ENCODE data around the gene ITGA1. TPM values are rescaled to one million over a fixed set of nuclear protein-coding genes. Genes with fewer than 3 reads are reported as not detected.

Gene ITGA1
- total RNA-seq, 1 experiment from 2014 or later: 26.4 TPM

DNA sequence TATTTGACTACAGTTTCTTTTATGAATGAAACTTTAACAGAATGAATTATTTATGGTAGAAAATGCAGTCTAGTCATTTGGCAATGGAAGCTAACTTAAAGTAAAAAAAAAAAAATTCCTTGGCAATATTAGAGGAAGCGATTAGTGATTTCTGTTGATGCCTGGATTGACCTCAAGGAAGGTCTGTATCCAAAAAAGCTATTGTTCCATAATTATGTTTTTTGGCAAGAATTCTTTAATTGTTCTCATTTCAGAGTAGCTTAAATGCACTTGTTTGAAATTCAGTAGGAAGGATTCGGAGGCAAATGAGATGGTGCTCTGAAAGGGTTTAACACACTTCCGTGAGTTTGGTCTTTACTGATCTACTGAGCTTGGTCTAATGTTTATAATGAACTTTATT is 61.8 kb downstream of the ITGA1 start:
- no peaks in the 10 kb centered on the region for H3K9me3 ChIP-seq
- H3K36me3 Mint-ChIP-seq (ENCODE audit: insufficient read depth, unreplicated experiment): no peaks in the 10 kb centered on the region
- H3K27me3 ChIP-seq (replicated peaks; ENCODE audit: control insufficient read depth, insufficient read depth, low read length): no peaks in the 10 kb centered on the region
- H3K4me3 Mint-ChIP-seq (ENCODE audit: unreplicated experiment): no peak overlapping the region
- H3K9me3 Mint-ChIP-seq (ENCODE audit: unreplicated experiment): no peaks in the 10 kb centered on the region
- no peak overlapping the region for H3K27ac Mint-ChIP-seq (ENCODE audit: unreplicated experiment)
- H3K36me3 ChIP-seq (ENCODE audit: control insufficient read depth, insufficient read depth, low read length): no peaks in the 10 kb centered on the region
- intact Hi-C loops (cut with micrococcal nuclease; ENCODE audit: unreplicated experiment): no loop called here
- no peak overlapping the region for H3K4me3 ChIP-seq (ENCODE audit: low read depth, low read length)
- no peaks in the 10 kb centered on the region for H3K27me3 Mint-ChIP-seq (ENCODE audit: insufficient read depth, unreplicated experiment)
- BruUV-seq (replicated peaks): no TSS peak
- H3K4me1 ChIP-seq: no peaks in the 10 kb centered on the region
- CTCF ChIA-PET: interaction anchor here (0.5 kb wide), 1 partner anchor 12 kb away, joined by 4 read pairs; no protein-coding TSS in a partner anchor
- no peaks in the 10 kb centered on the region for H3K4me1 Mint-ChIP-seq (ENCODE audit: low read depth, unreplicated experiment)
- TF ChIP-seq, protein P1, sequence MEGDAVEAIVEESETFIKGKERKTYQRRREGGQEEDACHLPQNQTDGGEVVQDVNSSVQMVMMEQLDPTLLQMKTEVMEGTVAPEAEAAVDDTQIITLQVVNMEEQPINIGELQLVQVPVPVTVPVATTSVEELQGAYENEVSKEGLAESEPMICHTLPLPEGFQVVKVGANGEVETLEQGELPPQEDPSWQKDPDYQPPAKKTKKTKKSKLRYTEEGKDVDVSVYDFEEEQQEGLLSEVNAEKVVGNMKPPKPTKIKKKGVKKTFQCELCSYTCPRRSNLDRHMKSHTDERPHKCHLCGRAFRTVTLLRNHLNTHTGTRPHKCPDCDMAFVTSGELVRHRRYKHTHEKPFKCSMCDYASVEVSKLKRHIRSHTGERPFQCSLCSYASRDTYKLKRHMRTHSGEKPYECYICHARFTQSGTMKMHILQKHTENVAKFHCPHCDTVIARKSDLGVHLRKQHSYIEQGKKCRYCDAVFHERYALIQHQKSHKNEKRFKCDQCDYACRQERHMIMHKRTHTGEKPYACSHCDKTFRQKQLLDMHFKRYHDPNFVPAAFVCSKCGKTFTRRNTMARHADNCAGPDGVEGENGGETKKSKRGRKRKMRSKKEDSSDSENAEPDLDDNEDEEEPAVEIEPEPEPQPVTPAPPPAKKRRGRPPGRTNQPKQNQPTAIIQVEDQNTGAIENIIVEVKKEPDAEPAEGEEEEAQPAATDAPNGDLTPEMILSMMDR (IDR thresholded peaks at IDR 0.05; ENCODE audit: insufficient read depth in 1 of 2, low read depth in 1 of 2, low read length in 1 of 2, severe bottlenecking in 1 of 2, unreplicated experiment in 1 of 2): no peak
- DNase-seq: no peak
- POLR2A ChIA-PET: no interaction called here

DNA sequence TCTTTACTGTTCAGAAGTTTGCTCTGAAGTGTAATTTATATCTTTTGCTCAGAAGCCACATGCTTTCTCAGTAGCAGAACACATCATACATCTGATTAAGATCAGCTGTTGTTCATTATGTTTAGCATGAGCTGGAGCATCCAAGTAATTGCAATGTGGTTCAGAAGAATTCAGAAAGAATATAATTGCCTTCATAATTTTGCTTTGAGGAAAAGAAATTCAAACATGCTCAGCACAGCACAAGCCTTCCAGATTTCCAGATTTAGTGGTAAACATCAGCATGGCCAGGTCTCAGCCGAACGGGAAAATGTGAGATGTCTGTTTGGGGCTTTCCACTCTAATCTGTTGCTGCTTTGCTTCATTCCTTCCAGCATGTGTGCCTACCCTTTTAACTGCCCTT is 65.9 kb downstream of the ITGA1 start:
- Mint-ChIP-seq H3K27ac (ENCODE audit: unreplicated experiment) (no peak overlapping the region), H3K4me1 (ENCODE audit: low read depth, unreplicated experiment) (no peaks in the 10 kb centered on the region), H3K27me3 (ENCODE audit: insufficient read depth, unreplicated experiment) (no peaks in the 10 kb centered on the region), H3K36me3 (ENCODE audit: insufficient read depth, unreplicated experiment) (no peaks in the 10 kb centered on the region), H3K4me3 (ENCODE audit: unreplicated experiment) (no peak overlapping the region), H3K9me3 (ENCODE audit: unreplicated experiment) (no peaks in the 10 kb centered on the region)
- TF ChIP-seq, protein P1 (IDR thresholded peaks at IDR 0.05; ENCODE audit: insufficient read depth in 1 of 2, low read depth in 1 of 2, low read length in 1 of 2, severe bottlenecking in 1 of 2, unreplicated experiment in 1 of 2): no peak
- no peak overlapping the region for H3K4me3 ChIP-seq (ENCODE audit: low read depth, low read length)
- BruUV-seq (replicated peaks): no TSS peak
- H3K9me3 ChIP-seq: no peaks in the 10 kb centered on the region
- intact Hi-C loops (cut with micrococcal nuclease; ENCODE audit: unreplicated experiment): no loop called here
- H3K27me3 ChIP-seq (replicated peaks; ENCODE audit: control insufficient read depth, insufficient read depth, low read length): no peaks in the 10 kb centered on the region
- H3K36me3 ChIP-seq (ENCODE audit: control insufficient read depth, insufficient read depth, low read length): no peaks in the 10 kb centered on the region
- ChIA-PET POLR2A (no interaction called here), CTCF (no interaction called here)
- DNase-seq: no peak
- H3K4me1 ChIP-seq: no peaks in the 10 kb centered on the region

DNA sequence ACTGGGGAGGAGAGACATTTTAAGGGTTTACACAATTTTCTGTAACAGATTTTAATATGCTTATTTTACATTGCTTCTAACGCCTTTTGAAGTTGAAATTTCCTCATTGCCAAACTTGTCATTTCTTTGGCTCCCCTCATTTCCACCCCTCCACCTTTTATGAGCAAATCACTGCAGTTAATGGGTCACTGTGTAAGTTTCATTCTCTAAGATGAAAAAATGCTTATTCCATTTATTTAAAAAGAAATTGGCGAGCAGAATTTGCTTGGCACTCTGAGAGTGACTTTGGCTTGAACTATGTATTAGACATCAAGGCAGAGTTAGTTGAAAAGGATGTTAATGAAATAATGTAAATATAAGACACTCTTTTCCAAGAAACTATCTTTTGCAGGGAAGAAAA is 66.6 kb downstream of the ITGA1 start:
- no peaks in the 10 kb centered on the region for H3K36me3 ChIP-seq (ENCODE audit: control insufficient read depth, insufficient read depth, low read length)
- no TSS peak for BruUV-seq (replicated peaks)
- Mint-ChIP-seq H3K27ac (ENCODE audit: unreplicated experiment) (no peak overlapping the region), H3K9me3 (ENCODE audit: unreplicated experiment) (no peaks in the 10 kb centered on the region), H3K4me3 (ENCODE audit: unreplicated experiment) (no peak overlapping the region), H3K4me1 (ENCODE audit: low read depth, unreplicated experiment) (no peaks in the 10 kb centered on the region), H3K27me3 (ENCODE audit: insufficient read depth, unreplicated experiment) (no peaks in the 10 kb centered on the region), H3K36me3 (ENCODE audit: insufficient read depth, unreplicated experiment) (no peaks in the 10 kb centered on the region)
- H3K27me3 ChIP-seq (replicated peaks; ENCODE audit: control insufficient read depth, insufficient read depth, low read length): no peaks in the 10 kb centered on the region
- ChIA-PET POLR2A (no interaction called here), CTCF (no interaction called here)
- no peak for DNase-seq
- TF ChIP-seq, protein P1 (IDR thresholded peaks at IDR 0.05; ENCODE audit: insufficient read depth in 1 of 2, low read depth in 1 of 2, low read length in 1 of 2, severe bottlenecking in 1 of 2, unreplicated experiment in 1 of 2): no peak
- H3K9me3 ChIP-seq: no peaks in the 10 kb centered on the region
- no peak overlapping the region for H3K4me3 ChIP-seq (ENCODE audit: low read depth, low read length)
- no peaks in the 10 kb centered on the region for H3K4me1 ChIP-seq
- intact Hi-C loops (cut with micrococcal nuclease; ENCODE audit: unreplicated experiment): no loop called here

Data from Caco-2 (cell line).